Gastrocnemius medialis (tissue), 4 donors: ENCODE measurements around the gene MEPCE.

ENCODE experiments used
- POLR2A ChIP-seq, 2 donors: fragments of 450-650 bp; IDR thresholded peaks; one replicate each; pipeline ENCODE4 v1.6.1; 2017; ENCODE audit warnings: antibody characterized with exemption in 2 of 2, mild to moderate bottlenecking in 2 of 2, moderate library complexity in 2 of 2
- TF ChIP-seq, protein P1 (sequence below), 5 experiments: fragments of 450-650 bp in 3 of 5; fragments of 200-600 bp in 2 of 5; sonication (generic) in 2 of 5; IDR thresholded peaks in 4 of 5; conservative IDR thresholded peaks in 1 of 5; 1 replicate in 4 of 5; 2 replicates in 1 of 5; pipeline ENCODE4 v1.5.1; 2016 to 2019; ENCODE audit warnings: antibody characterized with exemption in 5 of 5, mild to moderate bottlenecking in 3 of 5, moderate library complexity in 3 of 5

DNA sequence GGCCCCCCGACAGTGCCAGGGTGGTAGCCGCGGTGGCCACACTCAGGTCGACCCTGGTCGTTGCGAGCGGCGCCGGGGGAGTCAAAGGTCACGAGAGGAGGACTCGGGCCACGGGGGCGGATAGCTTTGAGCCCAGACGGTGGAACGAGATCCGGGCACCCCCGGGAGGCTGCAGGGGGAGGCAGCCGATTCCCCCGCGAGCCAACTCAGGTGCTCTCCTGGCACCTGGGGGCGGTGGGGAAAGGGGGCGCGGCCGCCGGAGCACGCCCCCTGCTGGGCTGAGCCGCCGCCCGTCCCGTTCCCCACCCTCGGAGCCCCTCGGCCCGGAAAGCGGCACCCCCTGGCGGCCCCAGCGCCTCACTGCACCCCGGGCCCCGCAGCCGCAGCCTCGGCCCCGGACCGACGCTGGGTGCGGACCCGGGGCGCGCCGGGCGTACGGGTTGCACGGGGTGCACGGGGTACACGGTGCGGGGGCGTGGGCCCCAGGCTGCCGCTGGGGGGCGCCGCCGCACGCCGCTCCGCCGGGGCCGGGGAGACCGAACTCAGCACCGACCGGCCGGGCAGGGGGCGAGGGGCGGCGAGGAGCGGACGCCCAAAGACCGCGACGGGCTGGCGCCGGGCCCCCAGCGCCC is 53.6 kb downstream of the MEPCE start:
- no peak for TF ChIP-seq POLR2A (IDR thresholded peaks at IDR 0.05)
- TF ChIP-seq, protein P1, sequence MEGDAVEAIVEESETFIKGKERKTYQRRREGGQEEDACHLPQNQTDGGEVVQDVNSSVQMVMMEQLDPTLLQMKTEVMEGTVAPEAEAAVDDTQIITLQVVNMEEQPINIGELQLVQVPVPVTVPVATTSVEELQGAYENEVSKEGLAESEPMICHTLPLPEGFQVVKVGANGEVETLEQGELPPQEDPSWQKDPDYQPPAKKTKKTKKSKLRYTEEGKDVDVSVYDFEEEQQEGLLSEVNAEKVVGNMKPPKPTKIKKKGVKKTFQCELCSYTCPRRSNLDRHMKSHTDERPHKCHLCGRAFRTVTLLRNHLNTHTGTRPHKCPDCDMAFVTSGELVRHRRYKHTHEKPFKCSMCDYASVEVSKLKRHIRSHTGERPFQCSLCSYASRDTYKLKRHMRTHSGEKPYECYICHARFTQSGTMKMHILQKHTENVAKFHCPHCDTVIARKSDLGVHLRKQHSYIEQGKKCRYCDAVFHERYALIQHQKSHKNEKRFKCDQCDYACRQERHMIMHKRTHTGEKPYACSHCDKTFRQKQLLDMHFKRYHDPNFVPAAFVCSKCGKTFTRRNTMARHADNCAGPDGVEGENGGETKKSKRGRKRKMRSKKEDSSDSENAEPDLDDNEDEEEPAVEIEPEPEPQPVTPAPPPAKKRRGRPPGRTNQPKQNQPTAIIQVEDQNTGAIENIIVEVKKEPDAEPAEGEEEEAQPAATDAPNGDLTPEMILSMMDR (IDR thresholded peaks at IDR 0.05 in 4 of 5, conservative IDR thresholded peaks at IDR 0.05 in 1 of 5) = peak; percentile 79 to 99 (median 98)
